ENCODE data around the gene SLC22A23.
A peak's percentile ranks its signal among the peaks of the same experiment; 100 is the strongest.
"Not testable (repeated sequence)": the region's sequence is repeated elsewhere in the genome, so short reads cannot be mapped to it uniquely, and the experiment has no call there.

The SLC22A23 gene

GRCh38 chr6:3263096-3263495 lies 193.8 kb downstream of the SLC22A23 start:
- DNase-seq (ENCODE audit: low read depth), result no peak

DNA sequence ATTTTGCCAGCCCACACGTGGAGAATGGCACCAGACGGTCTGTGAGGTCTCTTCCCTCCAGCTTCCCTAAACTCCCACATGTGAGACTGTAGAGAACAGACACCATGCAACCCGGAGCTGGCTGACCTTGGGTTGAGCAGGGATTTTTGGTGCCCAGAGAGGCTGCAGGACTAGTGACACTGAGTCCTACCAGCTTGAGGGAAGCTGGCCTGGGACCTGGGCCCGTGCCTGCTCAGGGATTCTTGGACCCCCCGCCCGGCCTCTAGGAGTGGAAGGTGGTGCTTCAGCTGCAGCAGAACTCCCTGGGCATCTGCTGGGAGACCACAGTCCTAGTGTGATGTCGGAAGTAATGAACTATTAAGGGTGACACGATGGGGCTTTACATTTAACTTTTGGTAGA lies 194.9 kb downstream of the SLC22A23 start:
- DNase-seq (ENCODE audit: low read depth), result no peak

GRCh38 chr6:3261518-3261820 lies 195.4 kb downstream of the SLC22A23 start:
- no peak for DNase-seq (ENCODE audit: low read depth)

DNA sequence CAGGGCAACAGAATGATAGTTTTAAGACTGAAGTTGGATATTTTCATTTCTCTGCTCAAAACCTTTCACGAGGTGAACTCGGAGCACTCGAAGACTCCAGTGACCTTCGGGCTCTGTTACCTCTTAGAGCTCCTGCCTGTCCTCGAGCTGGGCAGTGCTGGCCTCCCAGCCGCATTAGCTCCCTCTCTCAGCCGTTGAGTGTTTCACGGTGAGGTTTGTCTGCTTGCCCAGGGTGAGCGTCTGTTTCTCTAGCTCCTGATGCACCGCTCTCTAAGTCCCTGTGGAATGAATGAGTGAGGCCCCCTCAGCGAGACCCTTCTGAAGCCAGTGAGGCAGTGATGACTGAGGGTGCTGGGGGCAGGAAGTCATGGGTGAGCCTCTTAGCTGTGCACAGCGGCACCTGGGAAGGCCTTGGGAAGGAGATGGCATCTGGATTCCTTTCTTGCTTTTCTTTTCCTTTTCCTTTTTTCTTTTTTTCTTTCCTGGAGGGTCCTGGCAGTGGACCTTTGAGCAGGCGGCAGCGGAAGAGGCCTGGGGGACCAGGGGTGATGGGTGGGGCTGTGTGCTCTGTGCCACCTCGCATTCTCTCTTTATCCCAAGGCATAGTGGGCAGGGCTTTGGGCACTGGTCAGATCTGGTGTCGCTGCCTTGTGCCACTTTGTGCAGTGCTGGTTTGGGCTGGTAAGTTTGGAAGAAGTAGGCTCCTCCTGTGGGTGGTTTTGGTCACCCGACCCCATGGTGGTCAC lies 195.9 kb downstream of the SLC22A23 start:
- no peak for DNase-seq (ENCODE audit: low read depth)

DNA sequence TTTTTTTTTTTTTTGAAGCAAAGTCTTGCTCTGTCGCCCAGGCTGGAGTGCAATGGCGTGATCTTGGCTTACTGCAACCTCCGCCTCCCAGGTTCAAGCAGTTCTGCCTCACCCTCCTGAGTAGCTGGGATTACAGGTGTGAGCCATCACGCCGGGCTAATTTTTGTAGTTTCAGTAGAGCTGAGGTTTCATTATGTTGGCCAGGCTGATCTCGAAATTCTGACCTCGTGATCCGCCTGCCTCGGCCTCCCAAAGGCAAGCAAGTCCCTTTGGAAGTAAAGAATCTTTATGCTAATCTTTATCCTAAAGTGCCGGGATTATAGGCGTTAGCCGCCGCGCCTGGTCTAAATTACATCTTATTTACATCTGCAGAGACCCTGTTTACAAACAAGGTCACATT lies 196.6 kb downstream of the SLC22A23 start:
- DNase-seq (ENCODE audit: low read depth), result no peak

GRCh38 chr6:3259491-3259958 lies 197.3 kb downstream of the SLC22A23 start:
- DNase-seq (ENCODE audit: low read depth), result no peak

DNA sequence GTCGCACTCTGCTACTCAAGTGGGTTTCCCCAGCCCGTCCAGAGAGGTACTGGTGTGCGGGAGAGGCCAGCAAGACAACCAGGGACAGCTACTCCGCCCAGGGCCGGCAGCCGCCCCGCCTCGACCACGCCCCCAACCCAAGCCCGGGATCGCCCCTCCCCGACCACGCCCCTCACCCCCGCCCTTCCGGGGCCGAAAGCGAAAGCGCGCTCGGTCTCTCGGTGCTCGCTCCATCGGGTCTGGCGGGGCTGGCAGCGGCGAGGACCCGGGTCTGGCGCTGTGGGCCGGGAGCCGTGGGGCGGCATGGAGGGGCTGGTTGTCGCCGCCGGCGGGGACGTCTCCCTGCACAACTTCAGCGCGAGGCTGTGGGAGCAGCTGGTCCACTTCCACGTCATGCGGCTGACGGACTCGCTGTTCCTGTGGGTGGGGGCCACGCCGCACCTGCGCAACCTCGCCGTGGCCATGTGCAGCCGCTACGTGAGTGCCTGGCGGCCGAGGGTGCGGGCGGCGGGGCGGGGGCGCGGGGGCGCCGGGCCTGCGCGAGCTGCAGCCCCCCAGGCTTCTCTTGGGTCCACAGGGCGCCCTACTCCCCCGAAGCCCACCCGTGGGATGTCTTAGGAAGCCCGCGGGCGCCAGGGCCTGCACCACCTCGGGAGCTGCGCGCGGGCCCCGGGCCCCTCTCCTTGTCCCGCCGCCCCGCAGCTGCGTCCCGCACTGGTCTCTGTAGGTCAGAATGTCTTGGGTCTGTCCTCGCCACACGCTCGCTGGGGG lies 197.9 kb downstream of the SLC22A23 start, which contains the start of gene PSMG4:
PSMG4 (plus strand) TSS at position 228 of the 771 bp plus-strand sequence; CDS start at position 304, 76 bp downstream.
- peak; percentile 72 for DNase-seq (ENCODE audit: low read depth)

DNA sequence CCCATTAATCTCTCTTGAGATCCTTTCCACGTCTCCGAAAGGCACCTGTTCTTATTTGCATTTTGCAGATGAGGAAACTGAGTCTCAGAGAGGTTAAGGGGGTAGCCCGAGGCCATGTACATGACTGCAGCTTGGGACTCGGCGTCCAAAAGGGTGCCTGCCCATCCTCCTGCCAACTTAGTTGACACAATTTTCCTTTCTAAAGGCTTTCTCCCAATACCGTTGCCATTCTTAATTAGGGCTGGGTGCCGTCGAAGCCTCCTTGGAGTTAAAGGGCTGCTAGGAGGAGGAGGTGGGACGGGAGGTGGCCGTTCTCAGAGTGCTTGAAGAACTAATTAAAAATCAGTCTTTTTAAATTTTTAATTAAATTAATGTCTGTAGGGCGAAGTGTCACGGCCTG lies 198.6 kb downstream of the SLC22A23 start:
- no peak for DNase-seq (ENCODE audit: low read depth)

DNA sequence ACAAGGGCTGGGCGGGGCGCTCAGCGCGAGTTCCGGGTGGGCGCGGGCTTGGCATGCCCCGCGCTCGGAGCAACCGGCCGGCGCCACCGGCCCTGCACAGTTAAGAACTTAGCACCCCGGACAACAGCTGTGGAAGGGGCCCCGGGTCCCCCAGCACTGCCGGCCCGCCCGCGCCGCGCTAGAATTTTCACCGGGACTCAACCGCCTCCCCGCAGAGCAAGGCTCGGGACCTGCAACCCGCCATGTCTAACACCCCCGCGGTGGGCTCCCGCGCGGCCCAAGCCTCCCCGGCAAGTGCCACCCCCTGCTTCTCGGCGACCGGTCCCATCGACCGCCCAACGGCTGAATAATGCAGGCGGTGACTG lies 203.3 kb downstream of the SLC22A23 start:
- DNase-seq (ENCODE audit: low read depth), result no peak

GRCh38 chr6:3252861-3253596 lies 203.8 kb downstream of the SLC22A23 start:
- DNase-seq (ENCODE audit: low read depth), result no peak

DNA sequence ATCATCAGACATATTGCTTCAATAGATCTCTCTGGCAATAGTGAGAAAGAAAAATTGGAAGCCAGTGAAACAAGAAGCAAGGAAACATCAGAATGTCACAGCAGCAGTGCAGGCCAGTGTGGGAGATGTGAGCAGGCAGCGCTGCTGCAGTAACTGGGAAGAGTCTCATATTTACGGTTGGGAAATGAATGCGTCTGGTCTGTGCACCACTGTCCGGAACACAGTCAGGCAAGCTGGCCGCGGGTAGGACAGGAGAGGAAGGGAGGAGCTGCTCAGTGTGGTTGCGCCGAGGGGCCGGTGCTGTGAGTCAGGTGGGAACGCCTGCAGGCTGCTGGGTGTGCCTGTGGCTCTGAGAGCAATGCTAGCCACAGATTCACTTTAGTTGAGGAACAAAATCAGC lies 204.5 kb downstream of the SLC22A23 start:
- DNase-seq (ENCODE audit: low read depth), result no peak

GRCh38 chr6:3251462-3252314 lies 205.2 kb downstream of the SLC22A23 start:
- DNase-seq (ENCODE audit: low read depth), result peak; percentile 62

- DNase-seq (ENCODE audit: low read depth), result no peak
These were observed 206.6 kb downstream of the SLC22A23 start for GRCh38 chr6:3250231-3250675.

- no peak for DNase-seq (ENCODE audit: low read depth)
These were observed 207.0 kb downstream of the SLC22A23 start for GRCh38 chr6:3249821-3250220.

- no peak for DNase-seq (ENCODE audit: low read depth)
These were observed 209.3 kb downstream of the SLC22A23 start for GRCh38 chr6:3247255-3248146.

DNA sequence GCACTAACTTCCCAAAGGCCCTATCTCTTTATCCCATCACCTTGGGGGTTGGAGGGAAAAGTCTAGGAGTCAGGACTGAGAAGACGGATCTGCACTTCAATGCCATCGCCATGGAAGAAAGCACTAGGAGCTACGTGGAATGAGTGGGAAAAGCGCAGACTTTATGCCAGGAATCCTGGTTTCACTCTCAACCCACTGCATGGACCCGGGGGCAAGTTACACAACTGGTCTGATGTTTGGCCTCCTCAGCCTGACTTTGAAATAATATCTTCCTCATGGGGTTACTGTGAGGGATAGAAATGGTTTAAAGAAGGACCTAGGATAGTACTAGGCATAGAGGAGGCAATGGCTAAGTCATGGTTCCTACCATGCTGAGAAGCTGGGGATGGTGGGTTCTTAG lies 211.6 kb downstream of the SLC22A23 start:
- DNase-seq (ENCODE audit: low read depth), result no peak

GRCh38 chr6:3244832-3245161 lies 212.1 kb downstream of the SLC22A23 start:
- DNase-seq (ENCODE audit: low read depth), result not testable (repeated sequence)

DNA sequence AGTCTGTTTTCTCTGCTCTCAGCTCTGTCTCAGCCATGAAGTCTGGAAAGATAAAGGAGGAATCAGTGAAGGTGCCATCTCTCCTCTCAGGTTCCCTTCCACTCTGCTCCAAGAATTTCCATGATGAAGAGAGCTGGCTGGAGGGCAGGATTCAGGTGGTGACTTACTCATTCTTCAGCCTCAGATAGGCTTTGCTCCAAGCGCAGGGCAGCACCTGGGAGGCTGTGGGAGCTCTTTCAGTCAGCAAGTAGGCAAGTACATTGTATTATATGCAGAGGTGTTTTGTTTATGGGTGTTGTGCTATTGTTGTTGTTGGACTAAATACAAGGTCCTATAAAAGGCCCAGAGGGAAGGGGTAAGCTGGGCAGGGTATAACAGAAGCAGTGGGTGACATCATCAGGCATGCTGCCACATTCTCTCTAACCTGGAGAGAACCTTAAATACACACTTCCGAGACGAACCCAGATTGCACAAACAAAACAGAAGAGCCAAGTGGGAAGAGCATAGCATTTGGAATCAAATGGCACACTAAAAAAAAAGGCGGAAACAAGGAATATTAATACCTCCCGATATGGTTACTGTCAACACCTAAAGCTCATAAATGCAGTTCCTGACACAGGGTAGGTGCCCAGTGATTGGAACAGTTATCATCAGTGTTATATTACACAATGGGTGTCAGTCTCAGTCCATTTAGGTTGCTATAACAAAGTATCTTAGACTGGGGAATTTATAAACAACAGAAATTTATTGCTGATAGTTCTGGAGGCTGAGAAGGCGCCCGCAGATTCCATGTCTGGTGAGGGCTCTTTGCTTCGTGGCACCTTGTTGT lies 212.6 kb downstream of the SLC22A23 start:
- DNase-seq (ENCODE audit: low read depth), result no peak

DNA sequence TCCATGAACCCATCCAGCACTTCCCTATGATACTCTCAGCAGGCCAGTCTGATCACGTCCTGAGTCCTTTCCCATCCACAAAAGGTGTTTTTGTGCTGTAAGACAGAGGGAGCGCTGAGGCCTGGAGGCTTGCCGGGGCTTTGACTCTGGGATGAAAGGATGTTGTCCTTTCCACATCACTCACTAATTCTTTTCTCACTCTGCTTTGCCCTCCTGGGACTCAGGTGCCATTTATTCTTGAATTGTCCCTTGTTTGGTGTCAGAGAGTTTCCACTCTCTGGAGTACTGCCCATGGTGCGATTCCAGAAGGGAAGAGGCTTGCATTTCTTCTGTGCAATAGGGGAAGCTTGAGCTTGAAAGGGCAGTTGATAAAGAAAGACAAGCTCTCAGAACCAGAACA lies 214.1 kb downstream of the SLC22A23 start:
- no peak for DNase-seq (ENCODE audit: low read depth)

DNA sequence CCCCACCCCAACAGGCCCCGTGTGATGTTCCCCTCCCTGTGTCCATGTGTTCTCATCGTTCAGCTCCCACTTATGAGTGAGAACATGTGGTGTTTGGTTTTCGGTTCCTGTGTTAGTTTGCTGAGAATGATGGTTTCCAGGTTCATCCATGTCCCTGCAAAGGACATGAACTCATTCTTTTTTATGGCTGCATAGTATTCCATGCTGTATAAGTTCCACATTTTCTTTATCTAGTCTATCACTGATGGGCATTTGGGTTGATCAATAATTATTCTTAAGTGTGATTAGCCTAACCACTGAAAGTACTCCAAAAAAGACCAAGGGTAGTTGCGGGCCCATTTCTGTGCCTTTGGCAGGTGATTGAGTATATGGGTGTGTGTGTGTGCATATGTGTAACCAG lies 215.1 kb downstream of the SLC22A23 start:
- not testable (repeated sequence) for DNase-seq (ENCODE audit: low read depth)

Measured in CMK (cell line).